ENCODE measurements around the gene HK1.

HK1 gene

GRCh38 chr10:69402386-69402785, 124.1 kb downstream of the HK1 start:
- H3K4me3 ChIP-seq (ENCODE audit: low read length), result no peak overlapping the region
- no peak for TF ChIP-seq CTCF (conservative IDR thresholded peaks at IDR 0.05; ENCODE audit: low read depth, low read length)
- DNase-seq (ENCODE audit: low read depth), result no peak

GRCh38 chr10:69403066-69403465, 124.8 kb downstream of the HK1 start:
- DNase-seq (ENCODE audit: low read depth), result no peak
- H3K4me3 ChIP-seq (ENCODE audit: low read length), result no peak overlapping the region
- TF ChIP-seq CTCF (conservative IDR thresholded peaks at IDR 0.05; ENCODE audit: low read depth, low read length), result no peak

- DNase-seq (ENCODE audit: low read depth), result no peak
- no peak overlapping the region for H3K4me3 ChIP-seq (ENCODE audit: low read length)
- no peak for TF ChIP-seq CTCF (conservative IDR thresholded peaks at IDR 0.05; ENCODE audit: low read depth, low read length)
These were observed 125.2 kb downstream of the HK1 start for GRCh38 chr10:69403519-69403918.

GRCh38 chr10:69404786-69405185, 126.5 kb downstream of the HK1 start:
- H3K4me3 ChIP-seq (ENCODE audit: low read length), result no peak overlapping the region
- TF ChIP-seq CTCF (conservative IDR thresholded peaks at IDR 0.05; ENCODE audit: low read depth, low read length), result no peak
- DNase-seq (ENCODE audit: low read depth), result no peak

GRCh38 chr10:69405221-69405620, 126.9 kb downstream of the HK1 start:
- DNase-seq (ENCODE audit: low read depth), result no peak
- no peak for TF ChIP-seq CTCF (conservative IDR thresholded peaks at IDR 0.05; ENCODE audit: low read depth, low read length)
- H3K4me3 ChIP-seq (ENCODE audit: low read length), result no peak overlapping the region

GRCh38 chr10:69406302-69406811, 128.1 kb downstream of the HK1 start:
- H3K4me3 ChIP-seq (ENCODE audit: low read length), result no peak overlapping the region
- TF ChIP-seq CTCF (conservative IDR thresholded peaks at IDR 0.05; ENCODE audit: low read depth, low read length), result no peak
- DNase-seq (ENCODE audit: low read depth), result no peak

- no peak overlapping the region for H3K4me3 ChIP-seq (ENCODE audit: low read length)
- TF ChIP-seq CTCF (conservative IDR thresholded peaks at IDR 0.05; ENCODE audit: low read depth, low read length), result no peak
- DNase-seq (ENCODE audit: low read depth), result no peak
These were observed 128.7 kb downstream of the HK1 start for GRCh38 chr10:69406816-69407580.
